ENCODE results near the gene TTC12.

DNA sequence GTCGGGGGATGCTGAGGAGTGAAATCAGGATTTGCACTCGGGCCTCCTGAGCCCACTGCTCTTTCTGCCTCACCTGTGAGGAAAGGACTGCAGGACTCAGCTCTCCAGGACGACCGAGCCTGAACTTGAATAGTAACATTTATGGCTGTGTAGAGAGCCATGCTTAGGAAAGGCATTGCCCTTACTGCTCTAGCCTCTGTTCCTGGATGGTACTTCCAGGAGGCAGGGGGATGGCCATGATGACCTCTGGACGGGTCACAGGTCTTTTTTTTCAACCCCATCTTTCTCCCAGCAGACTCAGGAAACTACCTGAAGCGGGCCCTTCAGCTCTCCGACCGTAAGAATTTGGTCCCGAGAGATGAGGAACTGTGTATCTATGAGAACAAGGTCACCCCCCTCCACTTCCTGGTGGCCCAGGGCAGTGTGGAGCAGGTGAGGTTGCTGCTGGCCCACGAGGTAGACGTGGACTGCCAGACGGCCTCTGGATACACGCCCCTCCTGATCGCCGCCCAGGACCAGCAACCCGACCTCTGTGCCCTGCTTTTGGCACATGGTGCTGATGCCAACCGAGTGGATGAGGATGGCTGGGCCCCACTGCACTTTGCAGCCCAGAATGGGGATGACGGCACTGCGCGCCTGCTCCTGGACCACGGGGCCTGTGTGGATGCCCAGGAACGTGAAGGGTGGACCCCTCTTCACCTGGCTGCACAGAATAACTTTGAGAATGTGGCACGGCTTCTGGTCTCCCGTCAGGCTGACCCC is 84.5 kb downstream of the TTC12 start:
- TF ChIP-seq, protein P1, sequence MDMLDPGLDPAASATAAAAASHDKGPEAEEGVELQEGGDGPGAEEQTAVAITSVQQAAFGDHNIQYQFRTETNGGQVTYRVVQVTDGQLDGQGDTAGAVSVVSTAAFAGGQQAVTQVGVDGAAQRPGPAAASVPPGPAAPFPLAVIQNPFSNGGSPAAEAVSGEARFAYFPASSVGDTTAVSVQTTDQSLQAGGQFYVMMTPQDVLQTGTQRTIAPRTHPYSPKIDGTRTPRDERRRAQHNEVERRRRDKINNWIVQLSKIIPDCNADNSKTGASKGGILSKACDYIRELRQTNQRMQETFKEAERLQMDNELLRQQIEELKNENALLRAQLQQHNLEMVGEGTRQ (IDR thresholded peaks at IDR 0.05; ENCODE audit: low read depth, low read length), result no peak
- TF ChIP-seq CTCF (conservative IDR thresholded peaks at IDR 0.05; ENCODE audit: low read depth, low read length) (no peak), BHLHE40 (IDR thresholded peaks at IDR 0.05; ENCODE audit: low read depth, low read length) (no peak)

Data from IMR-90 (cell line).